ENCODE results near the gene RAB7A. TPM values are rescaled to one million over a fixed set of nuclear protein-coding genes. Genes with fewer than 3 reads are reported as not detected.
A peak's percentile ranks its signal among the peaks of the same experiment; 100 is the strongest.

The RAB7A gene
- total RNA-seq, 1 donor from 2014 or later, result 90.3 TPM

DNA sequence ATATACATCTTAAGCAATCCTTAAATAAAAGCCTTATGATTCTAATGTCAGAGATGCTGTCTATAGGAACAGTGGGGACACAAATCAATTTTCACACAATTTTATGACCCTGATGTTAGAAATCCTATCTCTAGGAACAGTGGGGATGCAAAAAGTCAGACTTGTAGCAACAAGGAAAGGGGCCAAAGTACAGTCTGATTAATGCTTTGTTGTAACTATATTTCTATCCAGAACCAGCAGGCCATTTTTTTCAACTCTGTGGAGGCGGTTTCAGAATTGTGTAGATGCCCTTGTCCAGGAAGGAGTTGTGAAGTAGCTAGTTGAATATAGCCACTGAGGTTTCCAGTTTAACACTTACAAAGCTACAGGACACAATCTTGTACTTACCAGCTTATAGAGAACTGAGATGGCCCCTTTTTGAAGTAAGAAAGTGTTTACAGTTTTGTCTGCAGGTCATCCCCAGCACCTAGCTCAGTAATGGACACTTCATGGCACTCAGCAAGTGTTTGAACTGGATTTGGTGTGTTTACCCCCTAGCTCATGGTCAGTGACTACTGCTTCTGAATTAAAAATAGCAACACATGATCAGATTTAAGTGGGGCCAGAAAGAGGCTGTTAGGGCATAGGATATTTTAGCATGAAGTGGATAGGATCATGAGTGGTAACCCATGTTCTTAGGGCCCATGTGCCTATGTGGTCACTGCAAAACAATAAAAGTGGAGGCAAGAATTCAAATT, 54.3 kb downstream of the RAB7A start:
- TF ChIP-seq, protein P1, sequence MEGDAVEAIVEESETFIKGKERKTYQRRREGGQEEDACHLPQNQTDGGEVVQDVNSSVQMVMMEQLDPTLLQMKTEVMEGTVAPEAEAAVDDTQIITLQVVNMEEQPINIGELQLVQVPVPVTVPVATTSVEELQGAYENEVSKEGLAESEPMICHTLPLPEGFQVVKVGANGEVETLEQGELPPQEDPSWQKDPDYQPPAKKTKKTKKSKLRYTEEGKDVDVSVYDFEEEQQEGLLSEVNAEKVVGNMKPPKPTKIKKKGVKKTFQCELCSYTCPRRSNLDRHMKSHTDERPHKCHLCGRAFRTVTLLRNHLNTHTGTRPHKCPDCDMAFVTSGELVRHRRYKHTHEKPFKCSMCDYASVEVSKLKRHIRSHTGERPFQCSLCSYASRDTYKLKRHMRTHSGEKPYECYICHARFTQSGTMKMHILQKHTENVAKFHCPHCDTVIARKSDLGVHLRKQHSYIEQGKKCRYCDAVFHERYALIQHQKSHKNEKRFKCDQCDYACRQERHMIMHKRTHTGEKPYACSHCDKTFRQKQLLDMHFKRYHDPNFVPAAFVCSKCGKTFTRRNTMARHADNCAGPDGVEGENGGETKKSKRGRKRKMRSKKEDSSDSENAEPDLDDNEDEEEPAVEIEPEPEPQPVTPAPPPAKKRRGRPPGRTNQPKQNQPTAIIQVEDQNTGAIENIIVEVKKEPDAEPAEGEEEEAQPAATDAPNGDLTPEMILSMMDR (IDR thresholded peaks at IDR 0.05), result no peak
- intact Hi-C loops (cut with DNase I), result no loop called here
- Histone ChIP-seq H3K9me3 (no peaks in the 10 kb centered on the region), H3K4me1 (peaks cover 9 to 23% of the 10 kb centered on the region in 2 donors), H3K4me3 (no peak overlapping the region), H3K36me3 (peaks cover 0 to 8% of the 10 kb centered on the region in 2 donors), H3K27me3 (no peaks in the 10 kb centered on the region), H3K27ac (no peak overlapping the region)
- no peak for DNase-seq (ENCODE audit: low spot score in 2 of 2)

DNA sequence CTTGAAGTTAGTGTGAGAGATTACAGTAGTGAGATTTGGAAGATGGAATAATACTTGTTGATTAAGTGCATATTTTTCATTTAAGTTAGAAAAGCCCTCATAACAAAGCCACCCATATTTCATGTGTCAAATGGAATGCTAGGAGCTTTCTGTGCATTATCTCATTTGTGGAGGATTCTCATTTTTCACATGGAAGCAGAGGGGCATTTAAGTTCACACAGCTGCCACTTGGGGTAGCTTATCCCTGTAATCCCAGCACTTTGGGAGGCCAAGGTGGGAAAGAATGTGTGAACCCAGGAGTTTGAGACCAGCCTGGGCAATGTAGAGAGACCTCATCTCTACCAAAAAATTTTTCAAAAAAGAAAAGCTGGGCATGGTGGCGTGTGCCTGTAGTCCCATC, 55.2 kb downstream of the RAB7A start:
- Histone ChIP-seq H3K4me3 (no peak overlapping the region), H3K27ac (no peak overlapping the region), H3K36me3 (peaks cover 0 to 5% of the 10 kb centered on the region in 2 donors), H3K27me3 (no peaks in the 10 kb centered on the region), H3K4me1 (peaks cover 9 to 23% of the 10 kb centered on the region in 2 donors), H3K9me3 (no peaks in the 10 kb centered on the region)
- DNase-seq (ENCODE audit: low spot score in 2 of 2), result no peak
- intact Hi-C loops (cut with DNase I), result no loop called here
- TF ChIP-seq, protein P1 (IDR thresholded peaks at IDR 0.05), result no peak

DNA sequence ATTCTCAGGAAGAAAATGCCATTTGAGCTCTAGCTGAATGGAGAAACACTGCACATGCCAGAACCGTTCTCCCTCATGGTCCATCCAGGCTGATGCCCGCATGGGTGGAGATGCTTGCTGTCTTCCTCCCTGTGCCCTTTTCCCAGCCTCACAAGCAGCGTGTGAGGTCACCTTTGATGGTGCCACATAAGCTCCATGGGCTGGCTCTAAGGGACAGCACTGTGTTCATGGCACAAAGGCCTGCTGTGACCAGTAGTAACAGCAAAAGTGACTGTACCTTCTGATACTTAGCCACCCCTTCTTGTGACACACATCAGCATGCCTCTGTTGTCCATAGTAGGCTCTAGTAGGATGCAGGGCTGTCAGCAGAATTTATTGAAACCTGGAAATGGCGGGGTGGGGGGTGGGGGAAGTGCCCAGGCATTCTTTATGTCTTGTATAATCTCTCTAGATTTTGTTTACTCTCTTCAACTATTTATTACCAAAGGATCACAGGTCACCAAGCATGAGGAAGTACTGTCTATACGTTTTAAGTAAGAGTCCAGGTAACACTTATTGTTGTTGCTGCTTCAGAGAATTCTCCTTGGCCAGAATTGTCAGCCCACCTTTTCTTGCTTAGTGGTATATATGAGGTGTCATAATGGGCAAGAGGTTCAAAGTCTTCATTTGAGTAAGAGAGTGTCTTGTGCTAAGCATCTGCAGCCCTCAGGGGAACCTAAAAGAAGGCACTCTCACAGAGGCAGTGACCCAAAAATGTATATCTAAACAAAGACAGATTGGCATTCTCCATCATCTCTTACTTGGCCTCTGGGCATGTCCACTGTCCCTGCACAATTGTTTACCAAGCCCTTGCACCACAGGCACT, 56.5 kb downstream of the RAB7A start:
- Histone ChIP-seq H3K9me3 (no peaks in the 10 kb centered on the region), H3K36me3 (peaks cover 0 to 1% of the 10 kb centered on the region in 2 donors), H3K27me3 (no peaks in the 10 kb centered on the region), H3K4me3 (no peak overlapping the region), H3K4me1 (peaks cover 9 to 35% of the 10 kb centered on the region in 2 donors), H3K27ac (peak overlapping the region in 1 of 2 donors; percentile 69)
- TF ChIP-seq, protein P1 (IDR thresholded peaks at IDR 0.05), result no peak
- DNase-seq (ENCODE audit: low spot score in 2 of 2), result no peak
- intact Hi-C loops (cut with DNase I), result no loop called here

DNA sequence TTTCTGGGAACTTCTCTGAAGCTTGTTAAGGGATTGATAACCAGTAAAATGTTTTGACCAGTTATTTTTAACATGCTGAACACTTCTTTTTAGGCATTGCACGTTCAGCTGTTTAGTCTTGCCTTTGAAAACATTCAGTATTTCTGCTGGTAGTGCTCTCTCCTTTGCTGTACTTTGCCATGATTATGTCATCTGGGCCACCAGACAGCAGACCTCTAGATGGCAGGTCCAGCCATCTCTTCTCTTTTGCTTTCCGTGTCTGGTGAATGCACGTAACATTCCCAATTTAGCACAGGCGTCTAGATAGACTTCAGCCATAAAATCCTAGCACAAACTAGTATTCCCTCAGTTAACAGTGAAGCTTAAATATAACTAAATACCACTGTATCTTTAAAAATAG, 57.8 kb downstream of the RAB7A start:
- Histone ChIP-seq H3K9me3 (no peaks in the 10 kb centered on the region), H3K4me3 (no peak overlapping the region), H3K27me3 (no peaks in the 10 kb centered on the region), H3K36me3 (no peaks in the 10 kb centered on the region), H3K4me1 (peaks cover 9 to 41% of the 10 kb centered on the region in 2 donors), H3K27ac (peak overlapping the region in 1 of 2 donors; percentile 69)
- DNase-seq (ENCODE audit: low spot score in 2 of 2), result no peak
- intact Hi-C loops (cut with DNase I), result no loop called here
- TF ChIP-seq, protein P1 (IDR thresholded peaks at IDR 0.05), result no peak

DNA sequence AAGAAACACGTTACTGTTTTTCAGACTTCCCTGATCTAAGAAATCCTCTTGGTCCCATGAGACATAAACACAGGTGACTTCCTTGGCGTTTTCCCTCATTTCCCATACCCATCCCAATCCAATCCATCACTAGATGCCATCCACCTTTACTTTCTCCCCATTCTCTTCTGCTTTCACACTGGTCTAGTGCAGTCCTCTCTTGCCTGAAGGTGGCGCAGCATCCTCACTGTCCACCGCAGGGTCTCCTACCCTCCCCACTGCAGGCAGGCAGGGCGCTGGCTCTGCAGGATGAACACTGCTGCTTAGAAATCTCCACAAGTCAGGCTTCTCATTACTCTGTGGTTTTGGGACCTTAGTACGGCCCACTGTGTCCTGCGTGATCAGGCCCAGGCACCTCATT, 58.2 kb downstream of the RAB7A start:
- no peaks in the 10 kb centered on the region for H3K27me3 ChIP-seq
- intact Hi-C loops (cut with DNase I), result no loop called here
- H3K4me1 ChIP-seq, result peaks cover 9 to 41% of the 10 kb centered on the region in 2 donors
- peak overlapping the region in 1 of 2 donors; percentile 54 for H3K27ac ChIP-seq
- no peaks in the 10 kb centered on the region for H3K9me3 ChIP-seq
- DNase-seq (ENCODE audit: low spot score in 2 of 2), result no peak
- TF ChIP-seq, protein P1 (IDR thresholded peaks at IDR 0.05), result peak in 2 of 3 experiments; percentile 13 to 50
- H3K4me3 ChIP-seq, result no peak overlapping the region
- no peaks in the 10 kb centered on the region for H3K36me3 ChIP-seq

Data from ascending aorta (tissue), 2 donors.